ENCODE results near the gene RIC1. TPM values are rescaled to one million over a fixed set of nuclear protein-coding genes. Genes with fewer than 3 reads are reported as not detected.
A peak's percentile ranks its signal among the peaks of the same experiment; 100 is the strongest.

The RIC1 gene
- total and polyA plus RNA-seq, 2 of the 13 experiments (the other 11 are each of a cell fraction or from before 2014, with no cell fraction given), result 18.2 to 19.0 TPM

DNA sequence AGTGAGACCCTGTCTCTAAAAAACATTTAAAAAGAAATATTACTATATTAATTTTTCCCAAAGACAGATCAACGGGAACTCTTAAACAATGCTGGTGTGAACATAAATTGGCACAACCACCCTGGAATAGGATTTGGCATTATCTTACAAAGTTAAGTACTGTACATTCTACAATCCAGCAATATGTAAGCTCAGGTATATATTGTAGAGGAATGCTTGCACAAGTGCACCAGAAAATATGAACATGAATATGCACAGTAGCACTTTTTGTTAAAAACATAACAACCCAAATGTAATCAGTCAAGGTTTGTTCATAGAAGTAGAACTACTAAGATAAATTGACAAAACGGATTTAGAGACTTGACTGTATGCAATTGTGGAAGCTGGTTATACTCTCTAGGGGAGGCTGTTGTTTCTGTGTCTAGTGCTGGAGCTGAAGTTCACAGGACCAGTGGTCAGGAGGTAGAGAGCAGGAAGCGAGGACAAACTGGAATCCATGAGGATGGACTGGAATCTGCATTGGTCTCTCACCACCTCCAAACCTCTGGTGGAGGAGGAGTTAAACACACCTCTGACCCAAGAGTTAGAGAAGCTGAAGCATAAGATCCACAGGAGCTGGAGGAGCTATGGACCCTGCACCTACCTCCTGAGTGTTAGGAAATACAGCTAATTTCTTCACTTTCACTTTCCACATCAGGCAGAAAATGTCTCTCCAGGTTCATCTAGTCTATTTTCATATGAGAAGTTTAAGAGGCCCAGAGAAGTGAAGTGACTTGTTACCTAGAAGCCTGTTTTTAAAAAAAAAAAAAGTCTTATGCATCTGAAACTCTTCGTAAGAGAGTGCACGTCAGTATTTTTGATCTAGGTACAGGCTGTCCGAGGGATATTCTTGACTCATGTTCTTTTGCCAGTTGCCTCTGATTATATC is 20.3 kb upstream of the RIC1 start (continued):
- TF ChIP-seq ASH2L (IDR thresholded peaks at IDR 0.05; ENCODE audit: insufficient read length, low read depth, low read length) (peak; percentile 53), KDM4B (CRISPR knock-in tag; IDR thresholded peaks at IDR 0.05) (no peak), CEBPB (IDR thresholded peaks at IDR 0.05; ENCODE audit: borderline replicate concordance, low read depth, low read length) (peak; percentile 30; the same call in 1 of the 2 replicates), SOX6 (IDR thresholded peaks at IDR 0.05) (no peak), SOX6 (CRISPR knock-in tag; IDR thresholded peaks at IDR 0.05) (peak; percentile 27; the same call in 1 of the 2 replicates), ZNF501 (CRISPR knock-in tag; IDR thresholded peaks at IDR 0.05) (no peak), KLF9 (CRISPR knock-in tag; IDR thresholded peaks at IDR 0.05; ENCODE audit: low read depth) (no peak), ZNF619 (CRISPR knock-in tag; IDR thresholded peaks at IDR 0.05) (no peak), HMGA1 (CRISPR knock-in tag; conservative IDR thresholded peaks at IDR 0.05) (no peak), CEBPG (CRISPR knock-in tag; IDR thresholded peaks at IDR 0.05) (0 out of 2 replicates have a peak, but pooled peaks have one; percentile 21), PPARG (CRISPR knock-in tag; conservative IDR thresholded peaks at IDR 0.05) (0 out of 2 replicates have a peak, but pooled peaks have one; percentile 28)
- TF ChIP-seq, protein P1, sequence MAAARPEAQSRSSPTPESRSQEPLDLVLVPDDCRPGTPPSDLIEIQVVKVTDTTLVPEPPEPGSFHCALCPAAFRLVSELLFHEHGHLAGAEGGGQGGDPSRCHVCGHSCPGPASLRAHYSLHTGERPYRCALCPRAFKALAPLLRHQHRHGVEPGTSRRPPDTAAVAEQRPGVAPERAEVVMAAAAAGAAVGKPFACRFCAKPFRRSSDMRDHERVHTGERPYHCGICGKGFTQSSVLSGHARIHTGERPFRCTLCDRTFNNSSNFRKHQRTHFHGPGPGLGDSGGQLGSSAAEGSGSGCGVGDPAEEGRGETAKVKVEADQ (CRISPR knock-in tag; IDR thresholded peaks at IDR 0.05; ENCODE audit: borderline replicate concordance), result 0 out of 2 replicates have a peak, but pooled peaks have one; percentile 36
- TF ChIP-seq, protein P2, sequence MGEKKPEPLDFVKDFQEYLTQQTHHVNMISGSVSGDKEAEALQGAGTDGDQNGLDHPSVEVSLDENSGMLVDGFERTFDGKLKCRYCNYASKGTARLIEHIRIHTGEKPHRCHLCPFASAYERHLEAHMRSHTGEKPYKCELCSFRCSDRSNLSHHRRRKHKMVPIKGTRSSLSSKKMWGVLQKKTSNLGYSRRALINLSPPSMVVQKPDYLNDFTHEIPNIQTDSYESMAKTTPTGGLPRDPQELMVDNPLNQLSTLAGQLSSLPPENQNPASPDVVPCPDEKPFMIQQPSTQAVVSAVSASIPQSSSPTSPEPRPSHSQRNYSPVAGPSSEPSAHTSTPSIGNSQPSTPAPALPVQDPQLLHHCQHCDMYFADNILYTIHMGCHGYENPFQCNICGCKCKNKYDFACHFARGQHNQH (CRISPR knock-in tag; IDR thresholded peaks at IDR 0.05), result 0 out of 2 replicates have a peak, but pooled peaks have one; percentile 45
- TF ChIP-seq, protein P3, sequence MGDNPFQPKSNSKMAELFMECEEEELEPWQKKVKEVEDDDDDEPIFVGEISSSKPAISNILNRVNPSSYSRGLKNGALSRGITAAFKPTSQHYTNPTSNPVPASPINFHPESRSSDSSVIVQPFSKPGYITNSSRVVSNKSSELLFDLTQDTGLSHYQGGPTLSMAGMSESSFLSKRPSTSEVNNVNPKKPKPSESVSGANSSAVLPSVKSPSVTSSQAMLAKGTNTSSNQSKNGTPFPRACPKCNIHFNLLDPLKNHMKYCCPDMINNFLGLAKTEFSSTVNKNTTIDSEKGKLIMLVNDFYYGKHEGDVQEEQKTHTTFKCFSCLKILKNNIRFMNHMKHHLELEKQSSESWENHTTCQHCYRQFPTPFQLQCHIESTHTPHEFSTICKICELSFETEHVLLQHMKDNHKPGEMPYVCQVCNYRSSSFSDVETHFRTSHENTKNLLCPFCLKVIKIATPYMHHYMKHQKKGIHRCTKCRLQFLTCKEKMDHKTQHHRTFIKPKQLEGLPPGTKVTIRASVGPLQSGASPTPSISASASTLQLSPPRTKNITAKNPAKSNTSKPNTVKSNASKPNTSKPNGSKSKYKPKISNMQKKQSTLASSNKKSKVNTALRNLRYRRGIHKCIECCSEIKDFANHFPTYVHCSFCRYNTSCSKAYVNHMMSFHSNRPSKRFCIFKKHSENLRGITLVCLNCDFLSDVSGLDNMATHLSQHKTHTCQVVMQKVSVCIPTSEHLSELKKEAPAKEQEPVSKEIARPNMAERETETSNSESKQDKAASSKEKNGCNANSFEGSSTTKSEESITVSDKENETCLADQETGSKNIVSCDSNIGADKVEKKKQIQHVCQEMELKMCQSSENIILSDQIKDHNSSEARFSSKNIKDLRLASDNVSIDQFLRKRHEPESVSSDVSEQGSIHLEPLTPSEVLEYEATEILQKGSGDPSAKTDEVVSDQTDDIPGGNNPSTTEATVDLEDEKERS (CRISPR knock-in tag; IDR thresholded peaks at IDR 0.05), result 0 out of 2 replicates have a peak, but pooled peaks have one; percentile 37
- TF ChIP-seq, protein P4, sequence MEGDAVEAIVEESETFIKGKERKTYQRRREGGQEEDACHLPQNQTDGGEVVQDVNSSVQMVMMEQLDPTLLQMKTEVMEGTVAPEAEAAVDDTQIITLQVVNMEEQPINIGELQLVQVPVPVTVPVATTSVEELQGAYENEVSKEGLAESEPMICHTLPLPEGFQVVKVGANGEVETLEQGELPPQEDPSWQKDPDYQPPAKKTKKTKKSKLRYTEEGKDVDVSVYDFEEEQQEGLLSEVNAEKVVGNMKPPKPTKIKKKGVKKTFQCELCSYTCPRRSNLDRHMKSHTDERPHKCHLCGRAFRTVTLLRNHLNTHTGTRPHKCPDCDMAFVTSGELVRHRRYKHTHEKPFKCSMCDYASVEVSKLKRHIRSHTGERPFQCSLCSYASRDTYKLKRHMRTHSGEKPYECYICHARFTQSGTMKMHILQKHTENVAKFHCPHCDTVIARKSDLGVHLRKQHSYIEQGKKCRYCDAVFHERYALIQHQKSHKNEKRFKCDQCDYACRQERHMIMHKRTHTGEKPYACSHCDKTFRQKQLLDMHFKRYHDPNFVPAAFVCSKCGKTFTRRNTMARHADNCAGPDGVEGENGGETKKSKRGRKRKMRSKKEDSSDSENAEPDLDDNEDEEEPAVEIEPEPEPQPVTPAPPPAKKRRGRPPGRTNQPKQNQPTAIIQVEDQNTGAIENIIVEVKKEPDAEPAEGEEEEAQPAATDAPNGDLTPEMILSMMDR (CRISPR knock-in tag; IDR thresholded peaks at IDR 0.05), result peak; percentile 58
